Activated CD4-positive, CD25-positive, alpha-beta regulatory T cell treated with anti-CD3 and anti-CD28 coated beads, Interleukin-2, amount 50 U/mL, for 72 hours (primary cell): ENCODE measurements around the gene RAB30.

ENCODE experiments used
- DNase-seq: peaks from one replicate; pipeline ENCODE4 v3.0.0; 2021

Gene RAB30

DNA sequence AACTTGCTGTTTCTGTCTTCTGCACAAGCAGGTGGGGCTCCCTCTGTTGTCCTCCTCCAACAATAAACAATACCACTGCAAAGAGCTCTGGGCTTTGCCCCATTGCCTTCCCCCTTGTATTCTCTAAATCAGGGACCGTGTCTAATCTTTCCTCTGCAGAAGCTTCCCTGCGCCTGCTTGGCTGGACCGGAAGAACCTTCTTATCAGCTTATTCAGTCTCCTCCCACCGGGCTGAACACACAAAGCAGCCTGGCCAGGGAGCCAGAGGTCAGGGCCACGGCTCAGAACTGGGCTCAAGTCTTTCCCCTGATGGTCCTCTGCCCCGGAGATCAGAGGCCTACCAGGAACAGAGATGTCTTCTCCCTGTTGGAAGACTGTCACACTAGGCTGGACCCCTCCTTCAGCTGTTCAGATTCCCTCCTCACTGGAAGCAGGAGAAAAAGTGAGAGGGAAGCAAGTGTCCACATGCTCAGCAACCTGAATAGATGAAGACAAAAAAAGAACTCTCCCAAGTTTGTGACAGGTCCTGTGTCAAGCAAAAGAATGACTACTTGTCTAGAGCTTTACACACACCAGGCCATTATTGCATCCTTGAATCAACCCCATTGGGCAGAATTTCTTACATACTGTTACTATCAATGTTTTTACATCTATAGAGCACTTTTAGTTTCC lies 63.7 kb downstream of the RAB30 start:
- DNase-seq: no peak

DNA sequence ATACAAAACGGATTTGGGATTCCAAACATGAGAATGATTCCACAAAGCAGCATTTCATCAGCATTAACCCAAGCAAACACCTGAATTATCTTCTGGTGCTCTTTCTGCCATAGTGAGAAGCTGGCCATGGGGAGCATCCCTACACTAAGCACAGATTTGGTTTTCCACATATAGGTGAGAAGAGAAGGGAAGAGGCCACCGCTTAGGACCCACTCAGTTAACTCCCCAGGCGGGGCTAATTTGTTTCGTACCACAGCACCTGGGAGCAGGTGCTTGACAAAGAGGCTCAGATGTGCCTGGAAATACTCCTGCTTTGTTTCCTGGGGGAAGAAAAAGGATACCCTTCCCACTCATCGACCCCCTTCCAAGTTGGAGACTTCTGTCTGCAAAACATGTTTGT lies 64.2 kb downstream of the RAB30 start:
- no peak for DNase-seq

DNA sequence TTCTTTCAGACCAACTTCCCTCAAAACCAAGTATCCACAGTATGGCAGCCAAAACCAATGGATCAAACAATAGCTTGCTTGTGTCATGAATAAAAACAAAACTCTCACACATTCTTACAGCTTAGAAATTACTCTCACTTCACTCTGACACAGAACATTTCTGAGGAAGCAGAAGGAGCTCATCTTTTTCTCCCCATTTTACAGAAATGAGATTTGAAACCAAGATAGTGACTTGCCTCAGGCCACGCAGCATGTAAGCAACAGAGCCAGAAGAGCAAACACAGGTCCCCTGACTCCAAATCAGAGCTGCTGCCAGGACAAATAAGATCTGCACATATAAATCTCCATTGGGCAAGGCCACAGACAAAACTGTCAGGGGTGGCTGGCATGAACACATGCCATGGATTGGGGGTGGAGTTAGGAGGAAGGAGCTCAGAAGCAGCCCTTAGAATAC lies 64.8 kb downstream of the RAB30 start:
- no peak for DNase-seq

DNA sequence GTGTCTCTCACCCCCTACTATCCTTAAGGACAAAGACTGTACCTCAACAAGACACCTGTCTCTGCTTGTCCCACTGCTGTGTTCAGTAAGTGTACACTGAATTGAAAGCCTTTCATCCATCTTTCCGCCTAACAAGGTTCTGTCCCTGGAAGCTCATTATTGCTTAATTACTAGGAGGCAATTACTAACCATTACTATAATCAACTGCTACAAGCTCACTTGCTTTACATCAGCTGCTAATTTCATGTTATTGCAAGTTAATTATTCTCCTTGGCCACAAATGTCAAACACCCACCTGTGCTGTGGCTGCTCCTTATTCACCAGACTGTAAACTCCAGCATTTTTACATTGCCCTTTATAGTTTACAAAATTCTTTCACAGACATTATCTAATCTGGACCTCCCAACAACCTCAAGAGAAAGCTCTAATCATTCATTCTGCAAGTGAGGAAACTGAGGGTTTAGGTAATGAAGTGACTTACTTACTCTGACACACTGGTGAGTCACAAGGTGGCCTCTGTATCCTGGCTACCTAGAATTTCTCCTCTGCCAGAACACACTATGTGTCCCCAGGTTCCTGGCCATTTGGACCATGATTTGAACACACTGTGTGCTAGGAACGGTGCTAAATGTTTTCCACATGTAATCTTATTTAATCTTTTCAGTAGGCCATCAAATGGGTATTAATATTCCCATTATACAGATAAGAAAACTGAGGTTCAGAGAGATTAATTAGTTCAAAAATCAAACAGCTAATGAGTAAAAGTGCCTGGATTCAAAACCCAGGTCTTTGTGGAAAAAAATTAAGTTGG lies 66.7 kb downstream of the RAB30 start:
- no peak for DNase-seq

DNA sequence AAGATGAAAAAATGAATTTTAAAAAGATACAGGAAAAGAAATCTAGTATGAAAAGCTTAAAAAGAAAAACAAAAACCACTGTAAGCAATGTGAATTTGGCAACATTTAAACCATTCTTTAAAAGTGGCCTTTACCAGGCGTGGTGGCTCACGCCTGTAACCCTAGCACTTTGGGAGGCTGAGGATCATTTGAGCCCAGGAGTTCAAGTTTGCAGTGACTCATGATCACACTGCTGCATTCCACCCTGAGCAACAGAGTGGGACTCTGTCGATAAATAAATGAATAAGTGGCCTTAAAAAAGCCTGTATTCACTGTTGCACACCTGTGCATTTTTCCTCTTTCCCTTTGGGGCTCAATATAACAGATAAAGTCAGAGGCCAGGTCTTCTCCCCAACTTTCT lies 69.2 kb downstream of the RAB30 start:
- DNase-seq: no peak

DNA sequence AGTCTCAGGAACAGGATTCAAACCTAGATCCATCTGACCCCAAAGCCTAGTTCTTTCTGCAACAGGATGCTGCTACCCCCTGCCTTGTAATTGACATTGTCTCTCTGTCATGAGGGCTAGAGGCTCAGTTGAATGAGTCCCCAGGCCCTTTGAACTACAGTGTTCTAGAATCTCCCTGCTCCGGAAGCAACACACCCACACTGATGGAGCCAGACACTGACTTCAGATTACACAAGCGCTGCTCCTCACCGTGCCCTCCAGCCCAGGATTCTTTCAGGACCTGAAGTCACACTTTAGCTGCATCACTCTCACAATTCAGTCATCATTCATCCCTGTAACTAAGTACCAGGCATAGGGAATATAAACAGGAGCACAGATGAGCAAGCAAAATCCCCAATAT lies 69.6 kb downstream of the RAB30 start:
- no peak for DNase-seq

DNA sequence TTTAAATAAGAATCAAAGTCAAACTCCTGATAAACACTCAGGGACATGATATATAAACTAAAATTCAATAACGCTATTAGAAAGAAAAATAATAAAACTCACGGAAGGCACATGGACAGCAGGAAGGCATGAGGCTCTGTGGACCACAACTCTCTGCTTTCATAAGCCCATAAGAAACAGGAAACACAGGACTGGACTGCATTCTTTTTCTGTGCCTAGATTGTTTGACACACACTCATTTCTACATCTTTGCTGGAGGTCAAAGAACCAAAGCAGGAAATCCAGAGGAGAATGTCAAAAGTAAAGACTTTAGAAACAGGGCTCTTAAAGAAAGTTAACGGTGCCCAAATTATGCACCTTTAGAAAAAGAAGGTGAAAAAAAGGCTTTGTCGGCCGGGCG lies 71.3 kb downstream of the RAB30 start:
- DNase-seq: no peak

DNA sequence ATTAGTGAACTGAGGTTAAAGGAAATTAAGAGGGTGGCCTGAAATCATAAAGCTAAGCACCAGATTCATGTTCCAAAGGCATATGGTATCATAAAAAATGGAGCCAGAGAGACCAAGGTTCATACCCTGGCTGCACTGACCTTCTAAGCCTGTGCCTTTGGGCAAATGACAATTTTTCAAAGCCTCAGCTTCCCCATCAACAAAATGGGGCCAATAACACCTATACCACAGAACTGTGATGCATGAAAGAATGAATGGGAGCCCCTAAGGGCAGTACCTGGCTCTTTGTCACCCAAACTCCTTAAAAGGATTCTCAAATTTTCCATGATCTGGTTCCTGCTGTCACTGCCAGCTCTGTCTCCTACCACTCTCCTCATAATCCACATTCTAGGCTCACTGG lies 72.5 kb downstream of the RAB30 start:
- DNase-seq: no peak

DNA sequence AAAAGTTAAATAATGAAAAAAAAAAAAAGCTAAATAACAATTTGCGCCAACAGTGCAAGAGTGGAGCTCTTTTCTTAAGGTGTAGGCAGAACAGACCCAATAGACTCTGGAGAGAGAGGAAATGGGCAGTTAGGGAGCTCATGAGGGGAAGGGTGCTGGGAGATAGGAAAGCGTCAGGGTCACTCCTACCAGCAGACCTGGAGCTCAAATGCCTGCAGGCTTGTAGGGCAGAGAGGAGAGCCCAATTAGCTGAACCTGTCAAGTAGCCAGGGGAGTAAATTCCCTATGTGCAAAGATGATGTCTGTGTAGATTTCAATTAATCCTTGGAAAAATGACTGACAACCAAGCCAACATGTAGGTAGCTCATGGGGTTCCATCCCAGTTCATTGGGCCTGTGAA lies 73.0 kb downstream of the RAB30 start:
- no peak for DNase-seq

DNA sequence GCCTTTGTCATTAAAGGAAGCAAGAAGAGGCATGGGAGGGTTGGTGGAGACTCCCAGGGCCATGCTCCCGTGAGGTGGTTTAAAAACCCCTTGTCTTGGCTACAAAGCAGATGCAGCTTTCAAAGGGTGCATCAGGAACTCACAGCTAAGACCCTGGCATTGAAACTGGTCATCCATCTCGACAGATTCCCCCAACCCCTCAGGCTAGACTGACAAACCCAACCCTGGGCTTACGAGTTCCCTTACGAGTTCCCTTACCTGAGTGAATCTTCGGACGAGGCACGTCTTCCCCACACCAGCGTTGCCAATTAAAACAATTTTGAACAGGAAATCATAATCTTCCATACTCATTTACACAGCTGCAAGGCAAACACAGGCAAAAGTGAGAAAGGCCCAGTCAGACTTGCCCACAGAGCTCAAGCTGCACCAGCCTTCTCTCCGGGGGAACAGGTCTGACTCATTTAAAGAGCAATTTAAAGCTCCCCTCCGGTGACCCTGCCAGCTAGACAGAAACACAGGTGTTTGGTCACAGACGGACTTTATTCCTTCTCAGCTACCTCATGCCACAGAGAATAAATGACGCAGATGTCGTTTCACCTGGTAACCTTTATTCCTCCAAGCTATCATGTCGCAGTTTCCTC lies 74.6 kb downstream of the RAB30 start:
- peak; percentile 39 for DNase-seq

DNA sequence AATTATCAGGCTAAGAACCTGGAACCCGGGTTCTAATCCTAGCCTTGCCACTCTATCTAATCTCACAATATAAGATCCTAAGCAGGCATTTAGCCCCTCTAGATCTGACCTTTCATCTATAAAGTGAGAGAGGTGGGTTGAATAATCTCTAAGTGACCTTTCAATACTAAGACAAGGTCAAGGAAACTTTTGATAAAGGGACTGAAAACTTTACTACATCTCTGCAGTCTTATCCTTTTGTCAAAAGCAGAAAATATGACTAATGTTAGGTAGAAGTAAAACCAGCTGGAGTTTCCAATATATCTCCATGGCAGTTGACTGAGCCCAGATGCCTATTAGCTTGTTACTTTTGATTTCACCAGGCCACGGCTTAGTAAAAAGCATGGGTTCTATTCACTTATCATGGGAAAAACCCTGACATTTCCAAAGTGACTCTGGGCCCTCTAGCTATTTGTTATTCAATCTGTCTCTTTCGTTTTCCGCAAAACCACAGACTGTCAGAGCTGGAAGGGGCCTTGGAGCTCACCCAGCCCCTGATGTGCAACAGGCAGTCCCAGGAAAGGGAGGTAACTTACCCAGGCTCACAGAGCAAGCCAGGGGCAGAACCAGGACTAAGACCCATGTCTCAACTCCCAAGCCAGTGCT lies 75.8 kb downstream of the RAB30 start:
- no peak for DNase-seq

DNA sequence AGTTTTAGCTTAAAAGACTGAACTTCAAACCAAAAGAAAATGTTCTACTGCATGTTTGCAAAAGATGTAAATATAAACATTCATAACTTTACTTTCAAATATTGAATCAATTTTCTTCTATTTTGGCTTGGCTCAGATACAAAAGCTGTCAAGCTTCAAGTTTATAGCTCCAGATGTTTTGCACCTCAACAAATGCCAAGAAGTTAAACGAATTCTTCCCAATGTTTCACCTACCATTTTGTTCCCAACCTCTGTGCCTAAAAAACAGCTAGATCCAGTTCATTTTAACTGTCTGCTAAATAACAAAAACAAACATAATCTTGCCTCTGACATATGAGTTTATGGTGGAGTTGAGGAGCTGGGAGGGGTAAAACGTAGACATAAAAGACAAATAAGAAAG lies 76.5 kb downstream of the RAB30 start:
- DNase-seq: no peak

DNA sequence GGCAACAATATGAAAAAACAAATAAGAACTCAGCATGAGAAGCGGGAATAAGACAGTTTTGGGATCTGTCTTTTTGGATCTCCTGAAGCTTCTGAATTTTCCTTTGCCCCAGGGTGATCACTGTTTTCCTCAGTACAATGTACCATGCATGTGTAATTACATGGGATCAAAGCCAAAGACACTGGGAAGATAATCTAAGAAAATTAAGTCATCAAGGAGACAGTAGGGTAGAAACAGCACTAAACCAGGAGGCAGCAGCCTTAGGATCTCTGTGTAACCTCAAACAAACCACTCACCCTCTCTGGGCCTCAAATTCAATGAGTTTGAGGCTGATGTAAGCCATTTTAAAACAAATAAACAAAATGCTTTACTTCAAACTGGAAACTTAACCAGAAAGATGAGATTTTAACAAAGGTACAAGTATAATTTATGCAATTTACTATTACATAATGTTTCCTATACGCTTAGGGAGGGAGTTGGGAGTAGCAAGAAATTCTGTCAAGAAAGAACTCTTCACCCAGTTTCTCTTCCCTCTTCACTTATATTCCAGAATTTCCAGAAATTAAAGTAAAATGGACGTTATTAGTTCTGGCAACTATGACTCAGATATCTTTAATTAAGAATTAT lies 77.0 kb downstream of the RAB30 start:
- DNase-seq: no peak

DNA sequence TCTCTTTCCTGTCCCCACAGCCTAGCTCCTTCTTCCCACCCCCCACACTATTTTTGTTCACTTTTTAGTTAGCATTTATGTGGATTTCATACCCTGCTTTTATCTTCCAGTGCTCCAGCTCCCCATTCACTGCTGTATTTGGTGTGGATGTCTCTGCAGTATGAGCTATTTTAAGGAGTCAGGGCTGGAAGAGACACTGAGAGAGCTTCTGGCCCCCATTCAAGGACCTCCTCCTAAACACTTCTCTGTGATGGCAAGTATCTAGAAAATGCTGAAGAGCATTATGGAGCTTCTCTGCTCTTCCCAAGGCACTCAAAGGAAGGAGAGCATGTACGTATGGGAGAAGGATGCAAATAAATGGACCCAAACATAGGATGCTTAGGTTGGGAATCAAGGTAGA lies 79.5 kb downstream of the RAB30 start:
- no peak for DNase-seq

DNA sequence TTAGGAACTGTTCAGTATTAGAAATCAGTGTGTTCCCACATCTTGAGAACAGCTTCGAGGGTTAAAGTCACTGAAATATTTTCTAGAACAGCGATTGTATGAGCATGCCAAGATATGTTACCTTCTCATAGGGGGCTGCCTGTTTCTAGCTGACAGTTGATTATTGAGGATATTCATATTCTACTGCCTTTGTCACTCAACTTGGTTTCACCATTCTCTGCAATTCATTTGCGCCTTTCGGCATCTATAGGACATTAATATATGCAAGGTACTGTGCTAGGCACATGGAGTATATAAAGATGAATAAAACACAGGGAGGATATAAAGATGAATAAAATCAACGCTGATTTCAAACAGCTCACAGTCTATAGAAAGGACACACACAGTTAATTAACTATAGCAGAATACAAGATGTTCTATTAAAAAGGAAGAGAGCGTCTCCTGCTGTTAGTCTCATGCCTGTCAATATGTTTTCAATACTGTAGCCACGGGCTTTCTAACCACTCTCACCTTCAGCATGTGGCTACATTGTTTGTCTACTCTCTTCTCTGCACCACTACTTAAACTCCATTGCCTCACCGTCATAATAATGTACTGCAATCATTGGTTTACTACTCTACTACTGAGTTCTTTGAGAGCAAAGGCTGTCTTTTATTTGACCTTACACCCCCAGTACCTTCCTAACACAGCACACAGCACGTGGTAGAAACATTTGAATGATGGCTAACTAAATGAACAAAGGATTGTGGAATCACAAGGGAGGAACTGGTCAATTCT lies 81.9 kb downstream of the RAB30 start:
- no peak for DNase-seq

DNA sequence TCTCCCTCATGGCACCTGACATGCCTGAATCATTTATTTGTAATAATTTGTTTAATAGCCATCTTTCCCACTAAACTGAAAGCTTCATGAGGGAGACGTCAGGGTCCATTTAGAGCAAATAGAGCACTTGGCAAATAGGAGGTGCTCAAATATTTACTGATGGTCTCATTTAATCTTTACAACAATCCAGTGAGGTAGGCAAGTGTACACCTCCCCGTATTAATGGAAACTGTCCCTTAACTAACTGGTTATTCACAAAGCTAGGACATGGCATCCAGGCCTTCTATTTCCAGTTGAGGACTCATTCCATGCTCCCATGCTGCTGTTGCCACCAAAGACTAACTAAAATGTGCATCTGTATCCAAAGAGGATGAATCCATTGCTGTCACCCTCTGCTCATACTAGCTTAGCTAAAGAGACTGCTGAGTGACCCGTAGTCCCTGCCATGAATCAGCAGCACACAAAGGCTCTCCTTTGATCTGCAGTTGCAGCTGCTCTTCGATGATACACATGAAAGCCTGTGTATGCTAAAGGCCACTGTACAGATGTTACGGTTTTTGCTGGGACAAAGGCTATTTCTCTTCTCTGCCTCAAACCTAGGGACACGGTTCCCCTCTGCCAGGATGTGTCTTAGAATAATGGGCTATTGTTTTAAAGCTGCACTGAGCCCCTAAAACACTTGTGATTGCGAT lies 82.6 kb downstream of the RAB30 start:
- no peak for DNase-seq

DNA sequence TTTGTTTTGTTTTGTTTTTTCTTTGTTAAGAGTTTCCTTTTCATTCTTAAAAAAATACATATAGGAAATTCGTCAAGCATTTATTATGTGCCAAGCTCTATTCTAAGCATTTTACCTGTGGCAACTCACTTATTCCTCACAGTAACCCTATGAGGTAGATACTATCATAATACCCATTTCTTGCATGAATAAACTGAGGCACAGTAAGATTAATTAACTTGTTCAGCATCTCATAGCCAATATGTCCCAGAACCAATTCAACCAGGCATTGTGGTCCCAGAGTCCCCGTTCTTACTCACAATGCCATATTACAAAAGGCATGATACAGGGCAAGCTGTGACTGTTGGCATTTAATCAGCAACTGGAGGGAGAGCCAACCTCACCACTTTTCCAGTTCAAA lies 83.7 kb downstream of the RAB30 start:
- DNase-seq: no peak

DNA sequence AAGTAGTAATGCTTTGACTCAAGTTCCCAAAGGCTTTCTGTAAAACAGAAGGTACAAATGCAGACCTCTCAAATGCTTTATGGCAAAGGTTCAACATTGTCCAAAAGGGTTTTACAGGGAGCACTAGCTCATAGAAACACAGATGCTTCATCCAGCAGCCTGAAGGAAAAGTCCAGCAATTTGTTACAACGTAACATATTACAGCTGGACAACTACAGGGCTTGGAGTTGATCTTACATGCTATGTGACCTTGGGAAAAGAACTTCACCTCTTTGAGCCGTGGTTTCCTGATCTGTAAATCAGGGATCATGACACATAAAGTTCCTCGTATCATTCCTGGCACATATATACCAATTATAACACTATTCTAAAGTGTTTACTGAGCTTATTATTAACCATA lies 85.3 kb downstream of the RAB30 start:
- no peak for DNase-seq

DNA sequence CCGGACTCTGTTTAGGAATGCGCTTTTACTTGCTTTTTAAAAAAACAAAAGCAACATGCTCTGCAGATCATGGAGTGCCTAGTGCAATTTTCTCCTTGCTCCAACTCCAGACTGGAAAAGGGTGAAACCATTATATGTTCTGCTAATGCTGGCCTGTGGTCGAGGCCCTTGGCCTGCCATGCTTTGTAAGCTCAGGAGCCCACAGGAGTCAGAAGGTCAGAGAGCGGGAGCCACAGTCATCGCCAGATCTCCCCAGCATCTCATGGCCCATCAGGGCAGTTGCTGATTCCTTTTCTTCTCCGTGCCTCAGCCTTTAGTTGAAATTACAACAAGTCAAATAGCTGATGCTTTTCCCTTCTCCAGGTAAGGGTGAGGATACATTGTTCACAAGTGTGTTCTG lies 89.8 kb downstream of the RAB30 start:
- DNase-seq: no peak

DNA sequence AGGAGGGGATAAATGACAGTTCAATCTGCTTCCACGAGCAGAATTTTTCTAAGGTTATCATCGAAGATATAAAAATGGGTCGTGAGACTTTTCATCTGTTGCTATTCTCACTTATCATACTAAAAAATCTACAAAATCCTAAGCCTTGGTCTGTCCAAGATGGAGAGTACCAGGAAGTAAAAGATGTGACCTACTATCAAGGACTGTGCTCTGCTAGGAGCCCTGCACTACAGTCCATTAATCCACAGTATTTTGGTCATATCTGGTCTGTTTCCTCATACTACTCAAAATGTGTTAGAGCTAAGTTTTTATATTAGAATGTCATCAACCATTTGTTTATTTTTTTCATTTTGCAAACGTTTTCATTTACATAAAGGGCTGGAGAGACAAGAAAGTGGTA lies 90.8 kb downstream of the RAB30 start:
- DNase-seq: no peak

DNA sequence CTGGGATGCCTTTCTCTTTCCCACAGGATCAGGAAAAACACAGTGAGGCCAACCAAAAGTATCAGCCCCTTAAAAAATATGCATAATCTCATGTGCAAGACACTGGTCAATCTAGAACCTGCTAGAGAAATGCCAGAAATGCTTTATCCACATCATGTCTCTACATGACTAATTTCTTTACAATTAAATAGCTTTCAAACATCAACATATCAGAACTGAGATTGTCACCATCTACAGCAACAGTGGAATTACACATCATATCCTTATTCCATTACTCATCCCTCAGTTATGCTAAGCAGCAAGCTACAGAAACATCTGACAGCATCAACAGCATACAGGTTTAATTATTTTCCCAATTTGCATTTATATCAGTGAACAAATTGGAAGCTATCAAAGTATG lies 91.4 kb downstream of the RAB30 start:
- DNase-seq: no peak

DNA sequence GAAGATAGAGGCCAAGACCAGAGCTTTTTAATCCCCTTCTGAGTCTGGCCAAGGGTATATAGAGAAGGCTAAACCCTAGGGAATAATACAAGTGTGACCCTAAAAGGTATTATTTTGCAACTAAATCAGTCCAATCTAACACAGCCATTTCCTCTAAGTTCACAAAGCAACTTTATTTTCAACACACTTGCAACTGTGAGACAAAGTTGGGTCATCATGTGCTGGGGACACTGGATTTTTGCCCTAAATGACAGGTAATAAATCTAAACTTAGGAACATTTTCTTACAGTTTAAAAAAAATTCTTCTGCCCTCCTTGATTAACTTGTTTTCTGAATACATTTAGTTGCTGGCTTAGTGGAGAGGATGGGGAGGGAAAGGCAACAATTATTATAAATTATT lies 91.9 kb downstream of the RAB30 start:
- no peak for DNase-seq
